GM12878 (cell line): ENCODE measurements around the gene CREB3L1. TPM values are rescaled to one million over a fixed set of nuclear protein-coding genes. Genes with fewer than 3 reads are reported as not detected.

Experiments
- ATAC-seq: fragments of 200-7000 bp; cut with Tn5 transposase; 3 replicates; pipeline ENCODE4 v1.9.1; 2020; ENCODE audit warnings: mild to moderate bottlenecking, moderate library complexity
- BruUV-seq: library from RNA; stranded (reverse); fragments of 400-500 nt; replicated peaks from 2 replicates; lab custom pipeline; 2021; lab: Mats Ljungman, UMichigan
- CTCF ChIA-PET: fragments of 300-600 bp; sonication (Branson Sonifier 250); formaldehyde crosslinking; extraction: SDS; loops from one replicate; lab custom pipeline; 2021; ENCODE audit warnings: inconsistent platforms; lab: Yijun Ruan, JAX
- POLR2A ChIA-PET: fragments of 350-600 bp; formaldehyde crosslinking; extraction: SDS; loops from one replicate; lab custom pipeline; 2021; ENCODE audit warnings: inconsistent platforms; lab: Charles Lee
- RAD21 ChIA-PET: fragments of 300-600 bp; sonication (Branson Sonifier 250); formaldehyde crosslinking; loops from one replicate; lab custom pipeline; 2023; ENCODE audit warnings: antibody characterized with exemption; ENCODE audit not compliant: unreplicated experiment; lab: Charles Lee
- SMC1A ChIA-PET: fragments of 300-600 bp; sonication (Branson Sonifier 250); formaldehyde crosslinking; loops from one replicate; lab custom pipeline; 2023; ENCODE audit not compliant: unreplicated experiment, uncharacterized antibody; lab: Charles Lee
- DNase-seq: peaks from one replicate; pipeline ENCODE4 v3.0.0-alpha.2; 2011; ENCODE audit warnings: low read depth, low spot score
- FAIRE-seq: peaks from 3 replicates; lab custom pipeline; 2011; peaks lifted over from hg19 to GRCh38; lab: Jason Lieb, UNC
- H2AFZ ChIP-seq: 2 replicates; pipeline ENCODE4 v1.6.0; 2011; ENCODE audit warnings: low read depth, low read length, control low read depth; ENCODE audit not compliant: control insufficient read depth
- H3K27ac ChIP-seq: 2 replicates; pipeline ENCODE4 v1.5.1; 2011; ENCODE audit warnings: control low read depth; ENCODE audit not compliant: control insufficient read depth, insufficient read depth
- H3K27me3 ChIP-seq, 2 experiments: replicated peaks in 1 of 2; 2 replicates each; pipeline versions ENCODE4 v1.6.0 to v1.6.1; 2011; ENCODE audit warnings: low read length in 1 of 2; ENCODE audit not compliant: control insufficient read depth in 2 of 2, insufficient read depth in 2 of 2
- H3K36me3 ChIP-seq, 2 experiments: 2 replicates each; pipeline ENCODE4 v1.5.1; 2011; ENCODE audit warnings: low read length in 1 of 2; ENCODE audit not compliant: control insufficient read depth in 2 of 2, insufficient read depth in 2 of 2
- H3K4me1 ChIP-seq: 2 replicates; pipeline ENCODE4 v1.6.1; 2011; ENCODE audit warnings: mild to moderate bottlenecking, low read length, moderate library complexity, mixed read lengths; ENCODE audit not compliant: control insufficient read depth, insufficient read depth
- H3K4me2 ChIP-seq: 2 replicates; pipeline ENCODE4 v1.6.0; 2011; ENCODE audit warnings: control low read depth; ENCODE audit not compliant: control insufficient read depth, insufficient read depth
- H3K4me3 ChIP-seq: fragments of 200-600 bp; sonication (generic); 2 replicates; pipeline ENCODE4 v1.5.1; 2016
- H3K79me2 ChIP-seq: 2 replicates; pipeline ENCODE4 v1.6.0; 2011; ENCODE audit warnings: low read length; ENCODE audit not compliant: control insufficient read depth, insufficient read depth
- H3K9ac ChIP-seq: 2 replicates; pipeline ENCODE4 v1.8.0; 2011; ENCODE audit warnings: low read length, control low read depth, mixed read lengths; ENCODE audit not compliant: control insufficient read depth, insufficient read depth
- H3K9me3 ChIP-seq: replicated peaks from 3 replicates; pipeline ENCODE4 v1.5.1; 2011; ENCODE audit warnings: mild to moderate bottlenecking, low read length; ENCODE audit not compliant: control insufficient read depth, insufficient read depth
- H4K20me1 ChIP-seq: 2 replicates; pipeline ENCODE4 v1.6.0; 2011; ENCODE audit not compliant: control insufficient read depth, insufficient read depth
- BCL11A ChIP-seq: IDR thresholded peaks from 2 replicates; pipeline ENCODE4 v1.6.1; 2011; ENCODE audit warnings: low read depth, low read length
- CBX5 ChIP-seq: sonication (generic); IDR thresholded peaks from 2 replicates; pipeline ENCODE4 v1.6.1; 2016; ENCODE audit warnings: low read depth, moderate library complexity, mild to moderate bottlenecking, inconsistent platforms
- HDAC6 ChIP-seq: fragments of 200-600 bp; sonication (generic); IDR thresholded peaks from one replicate; pipeline ENCODE4 v1.8.0; 2017; ENCODE audit warnings: antibody characterized with exemption; ENCODE audit not compliant: unreplicated experiment
- IRF4 ChIP-seq: IDR thresholded peaks from 2 replicates; pipeline ENCODE4 v1.6.1; 2011; ENCODE audit warnings: low read depth, low read length
- NFIC ChIP-seq: IDR thresholded peaks from 2 replicates; pipeline ENCODE4 v1.6.1; 2012; ENCODE audit warnings: low read depth, mild to moderate bottlenecking, inconsistent platforms, low read length, moderate library complexity
- NFYA ChIP-seq: IDR thresholded peaks from 2 replicates; pipeline ENCODE4 v1.6.1; 2011; ENCODE audit warnings: low read depth, mild to moderate bottlenecking, low read length, improper control_type of control experiment, borderline replicate concordance
- PML ChIP-seq: IDR thresholded peaks from 2 replicates; pipeline ENCODE4 v1.6.1; 2012; ENCODE audit warnings: low read length, inconsistent platforms
- POLR2AphosphoS5 ChIP-seq: IDR thresholded peaks from 2 replicates; pipeline ENCODE4 v1.6.1; 2011; ENCODE audit warnings: mild to moderate bottlenecking, low read length, inconsistent platforms
- RUNX3 ChIP-seq: IDR thresholded peaks from 2 replicates; pipeline ENCODE4 v1.6.1; 2012; ENCODE audit warnings: low read length, inconsistent platforms
- SP1 ChIP-seq: IDR thresholded peaks from one replicate; pipeline ENCODE4 v1.6.1; 2011; ENCODE audit warnings: low read depth, low read length
- SREBF2 ChIP-seq: IDR thresholded peaks from 2 replicates; pipeline ENCODE4 v1.6.1; 2012; ENCODE audit warnings: mild to moderate bottlenecking, low read length
- WRNIP1 ChIP-seq: IDR thresholded peaks from 2 replicates; pipeline ENCODE4 v1.6.1; 2011; ENCODE audit warnings: low read depth, low read length, improper control_type of control experiment, borderline replicate concordance
- ZNF622 ChIP-seq: fragments of 450-650 bp; IDR thresholded peaks from 2 replicates; pipeline ENCODE4 v1.6.1; 2017; ENCODE audit warnings: mild to moderate bottlenecking, inconsistent platforms
- ZNF687 ChIP-seq: fragments of 450-650 bp; IDR thresholded peaks from 2 replicates; pipeline ENCODE4 v1.6.1; 2017; ENCODE audit warnings: mild to moderate bottlenecking, moderate library complexity
- WGBS: methylation state at CpG from one replicate; pipeline ENCODE4 v1.1.6; 2016; ENCODE audit warnings: low lambda C conversion rate; ENCODE audit not compliant: insufficient replicate concordance, insufficient coverage; ENCODE audit errors: missing lambda C conversion rate; 5-methylcytosine and 5-hydroxymethylcytosine counted together
- in situ Hi-C: fragments of 300-500 bp; cut with MboI; formaldehyde crosslinking; loops from 9 replicates; pipeline ENCODE4 v1.14.3; 2018; ENCODE audit warnings: mixed read lengths
- intact Hi-C: fragments of 100-400 bp; cut with micrococcal nuclease; formaldehyde crosslinking; loops from one replicate; pipeline ENCODE4 v1.14.2; 2022; ENCODE audit not compliant: unreplicated experiment
- polyA plus RNA-seq, 11 experiments: library from polyadenylated mRNA; depleted of rRNA in 4 of 11; unstranded in 6 of 11; stranded (reverse) in 5 of 11; fragments of >200 nt; fragmentation: Nextera tagmentation in 4 of 11; fragmentation: Illumina TruSeq in 1 of 11; extraction: Ambion mirVana in 4 of 11; extraction: Trizol in 1 of 11; gene quantifications; 1 replicate in 1 of 11; 2 replicates in 10 of 11; pipeline versions ENCODE4 v1.2.1 to v1.2.3, GENCODE V29; 2011 to 2016; ENCODE audit warnings: inconsistent platforms in 2 of 11, missing spikeins in 2 of 11, low read depth in 1 of 11
- total RNA-seq, 4 experiments: library from RNA; depleted of rRNA in 3 of 4; stranded (reverse); fragments of >200 nt in 3 of 4; fragmentation: Illumina TruSeq in 1 of 4; extraction: Trizol in 1 of 4; gene quantifications; 2 replicates each; pipeline versions ENCODE4 v1.2.1 to v1.2.3, GENCODE V29; 2013 to 2021

CREB3L1 gene
- total and polyA plus RNA-seq, 10 of the 15 experiments (the other 5 are each of a cell fraction or from before 2014, with no cell fraction given) = 0.03 to 1.4 (median 0.22) TPM

- TF ChIP-seq ZNF622 = no peak
- no peak for TF ChIP-seq SREBF2
- no peak for TF ChIP-seq IRF4
- no peak for TF ChIP-seq RUNX3
- TF ChIP-seq CBX5 = no peak
- no peak for TF ChIP-seq PML
- TF ChIP-seq SP1 = no peak
Measured at GRCh38 chr11:46281371-46281831, 3.9 kb downstream of the CREB3L1 start (continued).

GRCh38 chr11:46285173-46285572 is 7.7 kb downstream of the CREB3L1 start:
- H3K79me2 ChIP-seq = peaks cover 13% of the 10 kb centered on the region
- DNase-seq = no peak
- ChIA-PET SMC1A (interaction anchor here (1.0 to 1.9 kb wide), 2 partner anchors 13 to 28 kb away, joined by 4 to 6 read pairs; no protein-coding TSS in a partner anchor), POLR2A (interaction anchor here (2.1 kb wide), 1 partner anchor 14 kb away, joined by 8 read pairs; no protein-coding TSS in a partner anchor), CTCF (interaction anchor here (0.6 to 3.5 kb wide), 8 partner anchors 22 to 67 kb away, joined by 3 to 14 read pairs (median 3); no protein-coding TSS in a partner anchor), RAD21 (interaction anchor here (1.0 to 1.3 kb wide), 2 partner anchors 24 to 42 kb away, joined by 3 to 4 read pairs; no protein-coding TSS in a partner anchor)
- WGBS = 86% methylated on average over 3 of the region's 3 CpGs
- BruUV-seq = no TSS peak
- no peaks in the 10 kb centered on the region for H4K20me1 ChIP-seq
- TF ChIP-seq WRNIP1 (no peak), NFYA (no peak), BCL11A (no peak), HDAC6 (no peak), NFIC (no peak), ZNF687 (no peak), POLR2AphosphoS5 (no peak)
- no peak overlapping the region for H3K4me2 ChIP-seq
- H3K9ac ChIP-seq = no peak overlapping the region
- intact Hi-C loops = no loop called here
- FAIRE-seq = no peak
- H3K27me3 ChIP-seq = no peaks in the 10 kb centered on the region
- no peak overlapping the region for H2AFZ ChIP-seq
- no peaks in the 10 kb centered on the region for H3K9me3 ChIP-seq
- no peaks in the 10 kb centered on the region for H3K36me3 ChIP-seq
- no peak for ATAC-seq
- H3K4me3 ChIP-seq = no peak overlapping the region; the same call in 1 of the 2 replicates
- H3K4me1 ChIP-seq = peaks cover 10% of the 10 kb centered on the region; the same call in 1 of the 2 replicates
- in situ Hi-C loops = no loop called here
- H3K27ac ChIP-seq = no peak overlapping the region
